Psoas muscle (tissue), 8 donors: ENCODE results near the gene TP53INP2. TPM values are rescaled to one million over a fixed set of nuclear protein-coding genes. Genes with fewer than 3 reads are reported as not detected.
"Not testable (repeated sequence)": the region's sequence is repeated elsewhere in the genome, so short reads cannot be mapped to it uniquely, and the experiment has no call there.

Experiments
- ATAC-seq, 4 donors: fragments of 200-7000 bp; cut with Tn5 transposase; one replicate each; pipeline ENCODE4 v1.9.1; 2020; ENCODE audit warnings: moderate library complexity in 3 of 4, mild to moderate bottlenecking in 2 of 4
- DNase-seq, 2 donors: peaks; one replicate each; pipeline ENCODE4 v3.0.0-alpha.2; 2020
- H3K27ac ChIP-seq: fragments of 200-600 bp; one replicate; pipeline ENCODE4 v1.8.0; 2022
- H3K27me3 ChIP-seq, 3 donors: fragments of 200-600 bp in 1 of 3; one replicate each; pipeline versions ENCODE4 v1.6.1 to v1.8.0; 2013 to 2022; ENCODE audit warnings: low read length in 2 of 3, mild to moderate bottlenecking in 2 of 3, moderate library complexity in 1 of 3; ENCODE audit not compliant: insufficient read depth in 3 of 3
- H3K36me3 ChIP-seq, 2 donors: fragments of 200-600 bp in 1 of 2; one replicate each; pipeline versions ENCODE4 v1.6.1 to v1.8.0; 2013 to 2022; ENCODE audit warnings: low read depth in 1 of 2, mild to moderate bottlenecking in 1 of 2, moderate library complexity in 1 of 2; ENCODE audit not compliant: insufficient read depth in 1 of 2
- H3K4me1 ChIP-seq: fragments of 200-600 bp; one replicate; pipeline ENCODE4 v1.8.0; 2022
- H3K4me3 ChIP-seq: fragments of 200-600 bp; one replicate; pipeline ENCODE4 v1.8.0; 2022; ENCODE audit warnings: mild to moderate bottlenecking
- H3K9me3 ChIP-seq: fragments of 200-600 bp; one replicate; pipeline ENCODE4 v1.8.0; 2022
- WGBS, 3 donors: extraction: QIAGEN DNeasy Blood & Tissue Kit; methylation state at CpG; one replicate each; pipeline versions ENCODE4 v1.1.6 to v1.1.7; 2013; 5-methylcytosine and 5-hydroxymethylcytosine counted together
- intact Hi-C, 2 donors: fragments of 100-400 bp; cut with DNase I; formaldehyde crosslinking; loops; one replicate each; pipeline versions ENCODE4 v1.11.0 to v1.14.2; 2022
- long read RNA-seq, 2 donors: library from polyadenylated mRNA; unstranded; transcript quantifications; one replicate each; pipeline ENCODE4 v2.0.0, GENCODE V29; 2021
- polyA plus RNA-seq, 3 donors: library from polyadenylated mRNA; stranded (reverse); fragments of 200-250 nt; gene quantifications; one replicate each; pipeline ENCODE4 v1.2.3, GENCODE V29; 2013
- total RNA-seq, 4 donors: library from RNA; stranded (reverse); fragmentation: NEBNext Ultra II Directional in 2 of 4; extraction: Animal tissue kit (Norgen Biotek cat#: 25700) in 2 of 4; gene quantifications; one replicate each; pipeline versions ENCODE4 v1.2.1 to v1.2.4, GENCODE V29; 2021 to 2023
- TF ChIP-seq, protein P1 (sequence below): fragments of 200-600 bp; IDR thresholded peaks from one replicate; pipeline ENCODE4 v1.8.0; 2022; ENCODE audit warnings: antibody characterized with exemption
- donor health status: healthy with polysubstance abuse.
- donor health status: DM: no; HTN: no; CAD: no; lungs with moderate emphysema.
- donor health status: Bipolar disorder and iron deficiency.
- donor health status: healthy.
- donor health status: DM: yes; HTN: yes; CAD: no.
- donor health status: DM: no; HTN: no; CAD: no.
- donor health status: DM: no; HTN: no; CAD: no.
- donor health status: DM: yes; HTN: yes; CAD: no.

TP53INP2 gene, protein sequence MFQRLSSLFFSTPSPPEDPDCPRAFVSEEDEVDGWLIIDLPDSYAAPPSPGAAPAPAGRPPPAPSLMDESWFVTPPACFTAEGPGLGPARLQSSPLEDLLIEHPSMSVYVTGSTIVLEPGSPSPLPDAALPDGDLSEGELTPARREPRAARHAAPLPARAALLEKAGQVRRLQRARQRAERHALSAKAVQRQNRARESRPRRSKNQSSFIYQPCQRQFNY
- total RNA-seq (10 to 100 TPM; 22.2 to 37.4 (median 27.8) TPM), polyA plus RNA-seq (10 to 100 TPM; 20.5 to 42.8 (median 23.8) TPM)
- long read RNA-seq, donor 1, partial matches to known transcripts = 0 of 6 reads
- long read RNA-seq, donor 1, other reads (novel, unspliced or antisense) = 6 of 6 reads
- long read RNA-seq, donor 2, partial matches to known transcripts = 22 of 23 reads
- long read RNA-seq, donor 2, other reads (novel, unspliced or antisense) = 1 of 23 reads

DNA sequence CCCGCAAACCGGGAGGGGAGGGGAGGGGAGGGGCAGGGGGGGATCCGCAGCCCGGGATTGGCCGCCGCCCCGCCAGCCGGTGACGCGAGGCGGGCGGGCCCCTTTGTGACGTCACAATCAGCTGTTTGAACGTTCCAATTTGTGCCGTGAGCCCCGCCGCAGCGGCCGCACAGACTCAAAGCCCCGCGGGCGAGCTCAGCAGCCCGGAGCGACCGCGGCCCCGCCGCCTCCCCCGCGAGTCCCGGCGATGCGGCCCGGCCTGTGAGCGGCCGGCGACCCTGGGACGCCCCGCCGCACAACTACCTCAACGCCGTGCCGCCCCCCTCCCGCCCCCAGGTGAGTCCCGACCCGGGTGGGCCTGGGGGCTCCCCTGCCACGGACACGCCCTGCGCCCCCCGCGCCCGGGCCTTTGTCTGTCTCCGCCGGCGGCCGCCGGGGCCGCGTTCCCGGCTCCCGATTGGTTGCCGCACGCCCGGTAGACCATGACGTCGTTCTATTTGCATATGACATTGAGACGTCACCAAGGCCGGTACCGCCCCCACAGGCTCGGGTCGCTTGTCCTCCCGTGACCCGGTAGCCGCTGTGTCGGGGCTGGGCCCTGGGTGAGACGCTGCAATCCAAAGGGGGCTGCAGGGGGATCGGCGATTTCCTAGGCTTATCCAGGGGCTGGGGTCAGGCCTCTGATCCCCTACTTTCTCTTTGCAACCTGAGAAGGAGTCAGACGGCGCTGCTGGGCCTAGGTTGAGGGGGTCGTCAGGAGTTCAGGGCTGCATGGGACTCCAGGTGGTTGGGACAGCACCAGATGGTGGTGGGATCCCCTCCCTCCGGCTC lies at the start of gene TP53INP2:
Gene TP53INP2 (plus strand): TSS at position 168 of the 831 bp plus-strand sequence. CDS start 4,396 bp downstream, outside the sequence.
- intact Hi-C loops = loop anchor here (5.0 to 10.0 kb wide), 4 partner anchors 127 to 390 kb away; partner anchors contain the start of gene MAP1LC3A (in 1 of the 2)
- peak within 1 kb of the TSS; percentile 100 for H3K27ac ChIP-seq
- peaks cover 23% of the 10 kb centered on the region for H3K4me1 ChIP-seq
- H3K36me3 ChIP-seq = no peaks in the 10 kb centered on the region
- H3K4me3 ChIP-seq = peak within 1 kb of the TSS; percentile 81
- H3K9me3 ChIP-seq = no peaks in the 10 kb centered on the region
- ATAC-seq = peak; percentile 82 to 86 (median 84)
- TF ChIP-seq, protein P1, sequence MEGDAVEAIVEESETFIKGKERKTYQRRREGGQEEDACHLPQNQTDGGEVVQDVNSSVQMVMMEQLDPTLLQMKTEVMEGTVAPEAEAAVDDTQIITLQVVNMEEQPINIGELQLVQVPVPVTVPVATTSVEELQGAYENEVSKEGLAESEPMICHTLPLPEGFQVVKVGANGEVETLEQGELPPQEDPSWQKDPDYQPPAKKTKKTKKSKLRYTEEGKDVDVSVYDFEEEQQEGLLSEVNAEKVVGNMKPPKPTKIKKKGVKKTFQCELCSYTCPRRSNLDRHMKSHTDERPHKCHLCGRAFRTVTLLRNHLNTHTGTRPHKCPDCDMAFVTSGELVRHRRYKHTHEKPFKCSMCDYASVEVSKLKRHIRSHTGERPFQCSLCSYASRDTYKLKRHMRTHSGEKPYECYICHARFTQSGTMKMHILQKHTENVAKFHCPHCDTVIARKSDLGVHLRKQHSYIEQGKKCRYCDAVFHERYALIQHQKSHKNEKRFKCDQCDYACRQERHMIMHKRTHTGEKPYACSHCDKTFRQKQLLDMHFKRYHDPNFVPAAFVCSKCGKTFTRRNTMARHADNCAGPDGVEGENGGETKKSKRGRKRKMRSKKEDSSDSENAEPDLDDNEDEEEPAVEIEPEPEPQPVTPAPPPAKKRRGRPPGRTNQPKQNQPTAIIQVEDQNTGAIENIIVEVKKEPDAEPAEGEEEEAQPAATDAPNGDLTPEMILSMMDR = no peak
- no peaks in the 10 kb centered on the region for H3K27me3 ChIP-seq
- DNase-seq = peak; percentile 93 to 96
- 1% methylated on average over 30 to 82 of the region's 82 CpGs for WGBS, 3 donors

DNA sequence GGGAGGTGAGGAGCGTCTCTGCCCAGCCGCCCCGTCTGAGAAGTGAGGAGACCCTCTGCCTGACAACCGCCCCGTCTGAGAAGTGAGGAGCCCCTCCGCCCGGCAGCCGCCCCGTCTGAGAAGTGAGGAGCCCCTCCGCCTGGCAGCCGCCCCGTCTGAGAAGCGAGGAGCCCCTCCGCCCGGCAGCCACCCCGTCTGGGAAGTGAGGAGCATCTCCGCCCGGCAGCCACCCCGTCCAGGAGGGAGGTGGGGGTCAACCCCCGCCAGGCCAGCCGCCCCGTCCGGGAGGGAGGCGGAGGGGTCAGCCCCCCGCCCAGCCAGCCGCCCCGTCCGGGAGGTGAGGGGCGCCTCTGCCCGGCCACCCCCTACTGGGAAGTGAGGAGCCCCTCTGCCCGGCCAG lies 45.5 kb upstream of the TP53INP2 start:
- H3K4me1 ChIP-seq, H3K4me3 ChIP-seq, ATAC-seq, H3K9me3 ChIP-seq, H3K27me3 ChIP-seq, H3K27ac ChIP-seq, DNase-seq, intact Hi-C loops: not testable (repeated sequence)
- 93 to 100% (median 96%) methylated on average over 7 to 30 of the region's 31 CpGs for WGBS, 3 donors
- H3K36me3 ChIP-seq = peaks cover 0 to 18% of the 10 kb centered on the region in 2 donors

DNA sequence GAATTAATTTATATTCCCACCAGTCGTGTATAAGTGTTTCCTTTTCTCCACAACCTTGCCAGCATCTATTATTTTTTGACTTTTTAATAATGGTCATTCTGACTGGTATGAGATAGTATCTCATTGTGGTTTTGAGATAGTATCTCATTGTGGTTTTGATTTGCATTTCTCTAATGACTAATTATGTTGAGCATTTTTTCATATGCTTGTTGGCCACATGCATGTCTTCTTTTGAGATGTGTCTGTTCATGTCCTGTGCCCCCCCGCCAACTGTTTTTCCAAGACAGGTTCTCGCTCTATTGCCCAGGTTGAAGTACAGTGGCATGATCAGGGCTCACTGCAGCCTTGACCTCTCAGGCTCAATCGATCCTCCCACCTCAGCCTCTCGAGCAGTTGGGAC lies 42.3 kb upstream of the TP53INP2 start:
- H3K27me3 ChIP-seq, H3K4me3 ChIP-seq, H3K36me3 ChIP-seq, H3K9me3 ChIP-seq, H3K27ac ChIP-seq, ATAC-seq, intact Hi-C loops, DNase-seq, H3K4me1 ChIP-seq: not testable (repeated sequence)
- 86 to 95% (median 88%) methylated on average over 5 of the region's 5 CpGs for WGBS, 3 donors

DNA sequence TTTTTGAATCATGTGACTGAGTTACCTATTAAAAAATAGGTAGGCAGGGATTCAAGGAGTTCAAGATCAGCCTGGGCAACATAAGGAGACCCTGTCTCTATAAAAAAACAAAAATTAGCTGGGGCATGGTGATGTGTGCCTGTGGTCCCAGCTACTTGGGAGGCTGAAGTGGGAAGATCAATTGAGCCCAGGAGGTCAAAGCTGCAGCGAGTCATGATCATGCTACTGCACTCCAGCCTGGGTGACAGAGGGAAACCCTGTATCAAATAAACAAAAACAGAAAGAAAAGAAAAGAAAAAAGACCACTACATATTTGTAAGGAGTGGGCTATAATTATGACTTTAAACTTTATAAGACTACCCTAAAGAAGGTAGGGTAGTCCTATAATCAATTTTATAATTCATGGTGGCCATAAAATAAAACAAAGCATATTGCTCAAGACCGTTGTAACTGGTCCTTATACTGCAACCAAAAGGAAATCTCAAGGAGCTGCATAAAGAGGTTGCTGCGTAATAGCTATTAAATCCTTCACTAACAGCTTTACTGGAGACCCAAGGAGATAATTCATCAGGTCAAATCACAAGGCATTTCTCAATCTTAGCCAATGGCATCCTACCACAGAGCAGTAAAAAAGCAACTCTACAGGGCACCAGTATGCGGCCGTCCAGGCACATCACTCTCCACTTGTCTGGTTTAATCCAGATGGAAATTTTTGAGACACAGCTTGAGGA lies 40.8 kb upstream of the TP53INP2 start:
- Histone ChIP-seq H3K4me3 (no peak overlapping the region), H3K36me3 (no peaks in the 10 kb centered on the region), H3K9me3 (no peaks in the 10 kb centered on the region), H3K4me1 (peaks cover 2% of the 10 kb centered on the region), H3K27me3 (no peaks in the 10 kb centered on the region), H3K27ac (no peak overlapping the region)
- TF ChIP-seq, protein P1 = no peak
- WGBS, 3 donors = 85 to 89% (median 86%) methylated on average over 5 of the region's 5 CpGs
- DNase-seq = no peak
- intact Hi-C loops = no loop called here
- ATAC-seq = no peak

DNA sequence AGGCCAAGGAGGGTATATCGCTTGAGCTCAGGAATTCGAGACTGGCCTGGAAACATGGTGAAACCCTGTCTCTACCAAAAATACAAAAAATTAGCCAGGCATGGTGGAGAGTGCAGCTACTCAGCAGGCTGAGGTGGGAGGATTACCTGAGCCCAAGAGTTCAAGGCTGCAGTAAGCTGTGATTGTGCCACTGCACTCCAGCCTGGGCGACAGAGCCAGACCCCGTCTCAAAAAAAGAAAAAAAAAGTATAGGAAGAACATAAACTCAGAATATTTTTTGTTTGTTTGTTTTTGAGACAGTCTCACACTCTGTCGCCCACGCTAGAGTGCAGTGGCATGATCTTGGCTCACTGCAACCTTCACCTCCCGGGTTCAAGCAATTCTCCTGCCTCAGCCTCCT lies 39.4 kb upstream of the TP53INP2 start:
- H3K27me3 ChIP-seq, ATAC-seq, H3K27ac ChIP-seq, intact Hi-C loops, H3K36me3 ChIP-seq, DNase-seq, H3K4me3 ChIP-seq, H3K9me3 ChIP-seq, H3K4me1 ChIP-seq: not testable (repeated sequence)
- 97 to 98% (median 98%) methylated on average over 7 of the region's 7 CpGs for WGBS, 3 donors
